HepG2 (cell line): ENCODE measurements around the gene PSD. TPM values are rescaled to one million over a fixed set of nuclear protein-coding genes. Genes with fewer than 3 reads are reported as not detected.

ENCODE experiments used
- ARNT ChIP-seq: fragments of 450-650 bp; IDR thresholded peaks from 2 replicates; pipeline ENCODE4 v1.6.1; 2017
- ATF5 ChIP-seq: sonication (generic); formaldehyde crosslinking; IDR thresholded peaks from 2 replicates; pipeline ENCODE4 v1.4.0; 2020; ENCODE audit warnings: mild to moderate bottlenecking, low read depth, missing genetic modification reagents
- HHEX ChIP-seq: IDR thresholded peaks from 2 replicates; pipeline ENCODE4 v1.6.1; 2016; ENCODE audit warnings: control low read depth
- HNF4A ChIP-seq: sonication (generic); formaldehyde crosslinking; IDR thresholded peaks from 2 replicates; pipeline ENCODE4 v1.4.0; 2020; ENCODE audit warnings: missing genetic modification reagents
- HOMEZ ChIP-seq: IDR thresholded peaks from 2 replicates; pipeline ENCODE4 v1.6.1; 2016; ENCODE audit warnings: low read depth
- KAT2B ChIP-seq: fragments of 150-350 bp; IDR thresholded peaks from 2 replicates; pipeline ENCODE4 v1.6.1; 2014; ENCODE audit warnings: low read depth, low read length, borderline replicate concordance
- KLF6 ChIP-seq: IDR thresholded peaks from 2 replicates; pipeline ENCODE4 v1.8.0; 2016; ENCODE audit warnings: missing biosample characterization, missing genetic modification reagents
- NBN ChIP-seq: fragments of 450-650 bp; conservative IDR thresholded peaks from 2 replicates; pipeline ENCODE4 v1.6.1; 2017
- PAWR ChIP-seq: sonication (generic); formaldehyde crosslinking; IDR thresholded peaks from 2 replicates; pipeline ENCODE4 v1.4.0; 2020; ENCODE audit warnings: missing genetic modification reagents, mild to moderate bottlenecking, borderline replicate concordance
- PBX3 ChIP-seq: sonication (generic); formaldehyde crosslinking; IDR thresholded peaks from 2 replicates; pipeline ENCODE4 v1.8.1; 2023; ENCODE audit warnings: missing genetic modification reagents, inconsistent platforms, borderline replicate concordance
- PHF21A ChIP-seq: sonication (generic); formaldehyde crosslinking; IDR thresholded peaks from 2 replicates; pipeline ENCODE4 v1.5.0; 2020; ENCODE audit warnings: mild to moderate bottlenecking, missing genetic modification reagents
- SCMH1 ChIP-seq: sonication (generic); formaldehyde crosslinking; IDR thresholded peaks from 2 replicates; pipeline ENCODE4 v1.9.0; 2021; ENCODE audit warnings: missing genetic modification reagents, mild to moderate bottlenecking, borderline replicate concordance
- ZBTB34 ChIP-seq: sonication (generic); formaldehyde crosslinking; IDR thresholded peaks from 2 replicates; pipeline ENCODE4 v1.8.0; 2022; ENCODE audit warnings: mild to moderate bottlenecking, missing genetic modification reagents
- ZFP36L2 ChIP-seq: sonication (generic); formaldehyde crosslinking; IDR thresholded peaks from 2 replicates; pipeline ENCODE4 v1.4.0; 2020; ENCODE audit warnings: missing genetic modification reagents
- ZFP62 ChIP-seq: sonication (generic); formaldehyde crosslinking; IDR thresholded peaks from 2 replicates; pipeline ENCODE4 v1.4.0; 2020; ENCODE audit warnings: missing genetic modification reagents
- ZNF280D ChIP-seq: sonication (generic); formaldehyde crosslinking; IDR thresholded peaks from 2 replicates; pipeline ENCODE4 v1.5.1; 2020; ENCODE audit warnings: mild to moderate bottlenecking, missing genetic modification reagents
- polyA plus RNA-seq, 8 experiments: library from polyadenylated mRNA; depleted of rRNA in 3 of 8; stranded (reverse) in 7 of 8; unstranded in 1 of 8; fragments of >200 nt; fragmentation: Illumina TruSeq in 4 of 8; extraction: Trizol in 4 of 8; gene quantifications; 2 replicates each; pipeline versions ENCODE4 v1.2.1 to v1.2.3, GENCODE V29; 2011 to 2016; ENCODE audit warnings: low read depth in 4 of 8, missing spikeins in 1 of 8, mixed read lengths in 1 of 8; ENCODE audit not compliant: insufficient read depth in 1 of 8
- total RNA-seq, 5 experiments: library from RNA; depleted of rRNA; stranded (reverse); fragments of >200 nt; fragmentation: Illumina TruSeq; extraction: Trizol; gene quantifications; 2 replicates each; pipeline ENCODE4 v1.2.3, GENCODE V29; 2016; ENCODE audit warnings: low read depth in 1 of 5

Gene PSD
- total and polyA plus RNA-seq, 2 of the 13 experiments (the other 11 are each of a cell fraction or from before 2014, with no cell fraction given), result 0.35 to 0.58 TPM

- TF ChIP-seq HOMEZ (0 out of 2 replicates have a peak, but pooled peaks have one; percentile 20), ZNF280D (no peak), KAT2B (no peak), PHF21A (CRISPR knock-in tag) (peak; percentile 79), ZFP36L2 (CRISPR knock-in tag) (peak; percentile 47; the same call in 1 of the 2 replicates), ATF5 (no peak), PAWR (CRISPR knock-in tag) (no peak), NBN (no peak), SCMH1 (CRISPR knock-in tag) (no peak), ZBTB34 (CRISPR knock-in tag) (0 out of 2 replicates have a peak, but pooled peaks have one; percentile 17), PBX3 (peak; percentile 84), KLF6 (CRISPR knock-in tag) (peak; percentile 67; the same call in 1 of the 2 replicates), ARNT (no peak), ZFP62 (CRISPR knock-in tag) (no peak), HNF4A (CRISPR knock-in tag) (peak; percentile 10; the same call in 1 of the 2 replicates), HHEX (no peak; the same call in 1 of the 2 replicates)
Observed at GRCh38 chr10:102420714-102421506, 2.3 kb upstream of the PSD start, which contains the start of gene FBXL15 (continued).
